HG02840 (cell line): ENCODE data around the gene UBQLN2.
"Not testable (repeated sequence)": the region's sequence is repeated elsewhere in the genome, so short reads cannot be mapped to it uniquely, and the experiment has no call there.

Experiments used
- ATAC-seq: cut with Tn5 transposase; IDR thresholded peaks from one replicate; pipeline ENCODE4 v1.9.1; 2021; ENCODE audit warnings: mild to moderate bottlenecking, moderate library complexity, moderate number of reproducible peaks; ENCODE audit not compliant: unreplicated experiment, low FRiP score

UBQLN2 gene

GRCh38 chrX:56563231-56564161, at the start of gene UBQLN2:
UBQLN2 (plus strand) TSS chrX:56563627; CDS start chrX:56563874, 247 bp downstream.
- peak; percentile 58 for ATAC-seq

GRCh38 chrX:56519642-56520041, 43.8 kb upstream of the UBQLN2 start:
- no peak for ATAC-seq

GRCh38 chrX:56529482-56530007, 33.9 kb upstream of the UBQLN2 start:
- not testable (repeated sequence) for ATAC-seq

GRCh38 chrX:56530011-56530410, 33.4 kb upstream of the UBQLN2 start:
- no peak for ATAC-seq

DNA sequence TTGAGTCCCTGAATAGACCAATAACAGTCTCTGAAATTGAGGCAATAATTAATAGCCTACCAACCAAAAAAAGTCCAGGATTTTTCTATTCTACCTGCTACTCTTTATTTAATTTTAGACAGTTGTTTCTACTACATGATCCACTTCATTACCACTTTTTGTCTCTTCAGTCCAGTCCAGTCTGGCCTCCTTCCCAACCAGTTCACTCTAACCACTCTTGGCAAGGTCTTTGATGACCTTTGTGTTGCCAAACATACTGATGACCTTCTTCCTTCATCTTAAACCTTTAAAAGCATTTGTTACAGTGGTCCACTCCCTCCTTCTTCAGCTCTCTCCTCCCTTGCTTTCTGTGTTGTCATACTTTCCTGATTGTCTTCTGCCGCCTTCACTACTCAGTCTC, 12.8 kb upstream of the UBQLN2 start:
- ATAC-seq, result no peak

DNA sequence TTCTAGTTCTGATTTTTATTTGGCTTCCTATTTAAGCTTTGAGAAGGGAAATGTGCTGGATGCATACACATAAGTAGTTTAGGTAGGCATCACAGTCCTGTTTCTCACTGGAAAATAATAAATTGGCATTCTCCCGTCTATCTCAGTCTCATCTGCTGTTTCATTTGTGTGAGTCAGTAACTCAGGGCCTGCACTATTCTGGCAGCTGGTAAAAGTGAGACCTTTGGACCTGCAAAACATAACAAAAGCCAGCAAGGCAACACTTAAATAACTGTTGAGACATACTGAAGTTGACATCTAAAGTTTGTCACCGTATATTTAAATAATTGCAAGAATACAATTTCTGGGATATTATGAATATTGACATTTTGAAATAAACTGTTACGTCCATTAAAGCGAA, 8.6 kb upstream of the UBQLN2 start:
- ATAC-seq, result no peak

DNA sequence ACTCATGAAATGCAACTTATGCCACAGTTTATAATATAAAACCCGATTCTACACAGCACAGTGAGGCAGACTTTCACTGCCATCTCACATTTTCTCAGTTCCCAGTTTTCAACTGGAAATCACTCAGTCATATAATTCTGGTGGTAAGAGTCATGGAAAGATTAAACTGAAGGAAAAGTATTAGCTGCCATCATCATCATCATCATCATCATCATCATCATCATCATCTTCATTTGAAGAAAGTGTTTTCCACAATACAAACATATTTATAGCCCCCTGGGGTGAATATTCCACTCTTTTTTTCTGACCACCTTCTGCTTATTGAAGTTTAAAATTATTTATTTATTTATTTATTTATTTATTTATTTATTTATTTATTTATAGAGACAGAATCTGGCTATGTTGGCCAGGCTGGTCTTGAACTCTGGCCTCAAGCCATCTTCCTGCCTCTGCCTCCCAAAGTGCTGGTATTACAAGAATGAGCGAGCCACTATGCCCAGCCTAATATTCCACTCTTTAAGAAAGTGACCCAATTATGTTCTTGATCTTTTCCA, 6.0 kb upstream of the UBQLN2 start:
- ATAC-seq, result no peak

GRCh38 chrX:56564164-56564885, 898 bp downstream of the UBQLN2 start:
- ATAC-seq, result no peak

GRCh38 chrX:56564921-56565840, 1.8 kb downstream of the UBQLN2 start:
- ATAC-seq, result no peak

DNA sequence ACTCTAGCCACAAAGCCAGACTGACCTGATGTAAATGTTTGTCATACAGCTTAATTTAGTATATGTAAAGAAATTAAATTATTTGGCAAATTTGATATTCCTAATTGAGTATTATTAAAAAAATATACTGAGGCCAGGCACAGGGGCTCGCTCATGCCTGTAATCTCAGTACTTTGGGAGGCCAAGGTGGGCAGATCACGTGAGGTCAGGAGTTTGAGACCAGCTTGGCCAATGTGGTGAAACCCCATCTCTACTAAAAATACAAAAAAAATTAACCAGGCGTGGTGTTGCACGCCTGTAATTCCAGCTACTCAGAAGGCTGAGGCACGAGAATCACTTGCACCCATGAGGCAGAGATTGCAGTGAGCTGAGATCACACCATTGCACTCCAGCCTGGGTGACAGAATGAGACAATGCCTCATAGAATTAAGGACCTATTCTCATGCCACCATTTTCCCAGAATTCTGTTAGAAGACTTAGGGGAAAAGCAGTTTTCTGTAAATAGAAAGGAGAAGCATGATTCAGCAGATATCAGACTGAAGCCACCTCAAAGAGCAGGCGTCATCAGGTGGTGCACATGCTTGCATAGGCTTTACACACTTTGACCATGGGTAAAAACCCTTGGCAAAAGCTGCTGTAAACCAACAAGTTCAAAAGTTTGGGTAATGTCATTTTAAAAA, 6.1 kb downstream of the UBQLN2 start:
- no peak for ATAC-seq

GRCh38 chrX:56572975-56573374, 9.5 kb downstream of the UBQLN2 start:
- no peak for ATAC-seq

DNA sequence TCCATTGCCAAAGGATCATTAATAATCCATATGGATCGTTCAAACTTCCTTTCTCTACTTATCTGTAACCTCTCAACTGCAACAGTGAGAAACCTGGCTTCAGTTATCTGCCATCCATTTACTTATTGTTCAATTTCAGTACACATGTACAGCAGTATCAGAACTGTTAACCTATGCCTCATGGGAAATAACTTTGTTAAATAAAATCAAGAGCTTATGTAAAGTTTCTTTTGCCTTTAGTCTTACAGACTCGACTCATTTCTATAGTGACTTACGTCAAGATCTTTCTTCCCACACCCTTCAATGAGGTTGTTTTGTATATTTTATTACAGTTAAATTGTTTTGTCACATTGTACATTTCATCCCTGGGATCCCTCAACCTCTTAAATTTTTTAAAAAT, 11.4 kb downstream of the UBQLN2 start:
- ATAC-seq, result no peak

DNA sequence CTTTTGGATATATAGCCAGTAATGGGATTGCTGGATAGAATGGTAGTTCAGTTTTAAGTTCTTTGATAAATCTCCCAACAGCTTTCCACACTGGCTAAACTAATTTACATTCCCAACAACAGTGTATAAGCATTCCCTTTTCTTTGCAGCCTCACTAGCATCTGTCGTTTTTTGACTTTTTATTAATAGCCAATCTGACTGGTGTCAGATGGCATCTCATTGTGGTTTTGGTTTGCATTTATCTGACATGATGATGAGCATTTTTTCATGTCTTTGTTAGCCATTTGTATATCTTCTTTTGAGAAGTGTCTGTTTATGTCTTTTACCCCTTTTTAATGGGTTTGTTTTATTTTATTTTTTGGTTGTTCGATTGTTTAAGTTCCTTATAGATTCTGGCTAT, 13.3 kb downstream of the UBQLN2 start:
- no peak for ATAC-seq

- ATAC-seq, result no peak
Observed at GRCh38 chrX:56588397-56589188, 25.2 kb downstream of the UBQLN2 start.

- not testable (repeated sequence) for ATAC-seq
Observed at GRCh38 chrX:56591830-56592229, 28.4 kb downstream of the UBQLN2 start.

DNA sequence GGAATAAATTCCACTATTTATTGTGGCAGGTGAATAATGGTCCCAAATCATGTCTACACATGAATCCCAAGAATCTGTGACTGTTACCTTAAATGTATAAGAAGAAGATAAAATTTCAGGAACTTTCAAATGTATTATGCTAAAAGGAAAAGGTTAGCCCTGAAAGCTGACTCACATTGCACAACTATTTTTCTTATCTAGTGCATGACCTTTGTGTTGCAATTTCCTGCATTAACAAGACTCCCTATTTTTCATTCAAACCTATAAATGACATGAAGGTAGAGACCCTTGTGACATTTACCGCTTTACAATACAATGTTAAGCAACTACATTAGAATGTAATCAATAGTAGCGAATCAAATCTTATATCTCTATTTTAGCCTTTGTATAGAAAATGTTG, 36.7 kb downstream of the UBQLN2 start:
- ATAC-seq, result no peak

GRCh38 chrX:56600987-56601386, 37.6 kb downstream of the UBQLN2 start:
- ATAC-seq, result no peak

- no peak for ATAC-seq
Observed at GRCh38 chrX:56615282-56615681, 51.9 kb downstream of the UBQLN2 start.
